ENCODE results near the gene LRRFIP1. TPM values are rescaled to one million over a fixed set of nuclear protein-coding genes. Genes with fewer than 3 reads are reported as not detected.

LRRFIP1 gene
- total and polyA plus RNA-seq, 4 experiments from 2014 or later, result 88.0 to 198 (median 117) TPM

DNA sequence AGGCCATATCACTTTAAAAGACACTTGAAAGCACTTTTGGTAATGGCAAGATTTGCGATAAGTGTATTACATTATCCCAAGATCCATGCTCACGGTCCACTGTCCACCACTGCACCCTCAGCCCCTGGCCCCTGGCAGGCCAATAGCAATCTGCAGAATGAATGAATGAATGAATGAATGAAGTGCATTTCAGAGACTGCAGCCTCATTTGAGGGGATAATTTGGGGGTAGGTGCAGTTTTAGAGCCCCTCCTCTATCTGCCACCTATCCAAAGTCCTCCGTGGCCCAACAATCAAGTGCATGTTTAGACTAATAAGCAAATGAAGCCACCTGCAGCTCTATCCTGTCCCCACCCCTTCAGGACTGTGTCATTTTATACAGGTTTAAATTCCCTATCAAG, 169.9 kb downstream of the LRRFIP1 start:
- DNase-seq, result no peak
- Mint-ChIP-seq H3K27ac (no peak overlapping the region), H3K9me3 (peaks cover 0 to 14% (median 0%) of the 10 kb centered on the region in 8 donors), H3K36me3 (peaks cover 0 to 15% of the 10 kb centered on the region in 2 donors), H3K4me3 (no peak overlapping the region), H3K27me3 (no peaks in the 10 kb centered on the region), H3K4me1 (no peaks in the 10 kb centered on the region)
- Histone ChIP-seq H3K27ac (ENCODE audit: low read depth, low read length) (no peak overlapping the region), H3K27me3 (ENCODE audit: insufficient read depth, low read length) (no peaks in the 10 kb centered on the region), H3K9me3 (ENCODE audit: control insufficient read depth in 1 of 2, low read length in 2 of 2) (no peaks in the 10 kb centered on the region), H3K4me3 (ENCODE audit: low read length in 2 of 2) (no peak overlapping the region), H3K4me1 (ENCODE audit: insufficient read depth, low read length) (no peaks in the 10 kb centered on the region), H3K36me3 (ENCODE audit: insufficient read depth, low read length) (no peaks in the 10 kb centered on the region)
- ChIA-PET CTCF (ENCODE audit: partially characterized antibody) (no interaction called here), POLR2A (ENCODE audit: partially characterized antibody) (no interaction called here)
- intact Hi-C loops (cut with micrococcal nuclease), result no loop called here

DNA sequence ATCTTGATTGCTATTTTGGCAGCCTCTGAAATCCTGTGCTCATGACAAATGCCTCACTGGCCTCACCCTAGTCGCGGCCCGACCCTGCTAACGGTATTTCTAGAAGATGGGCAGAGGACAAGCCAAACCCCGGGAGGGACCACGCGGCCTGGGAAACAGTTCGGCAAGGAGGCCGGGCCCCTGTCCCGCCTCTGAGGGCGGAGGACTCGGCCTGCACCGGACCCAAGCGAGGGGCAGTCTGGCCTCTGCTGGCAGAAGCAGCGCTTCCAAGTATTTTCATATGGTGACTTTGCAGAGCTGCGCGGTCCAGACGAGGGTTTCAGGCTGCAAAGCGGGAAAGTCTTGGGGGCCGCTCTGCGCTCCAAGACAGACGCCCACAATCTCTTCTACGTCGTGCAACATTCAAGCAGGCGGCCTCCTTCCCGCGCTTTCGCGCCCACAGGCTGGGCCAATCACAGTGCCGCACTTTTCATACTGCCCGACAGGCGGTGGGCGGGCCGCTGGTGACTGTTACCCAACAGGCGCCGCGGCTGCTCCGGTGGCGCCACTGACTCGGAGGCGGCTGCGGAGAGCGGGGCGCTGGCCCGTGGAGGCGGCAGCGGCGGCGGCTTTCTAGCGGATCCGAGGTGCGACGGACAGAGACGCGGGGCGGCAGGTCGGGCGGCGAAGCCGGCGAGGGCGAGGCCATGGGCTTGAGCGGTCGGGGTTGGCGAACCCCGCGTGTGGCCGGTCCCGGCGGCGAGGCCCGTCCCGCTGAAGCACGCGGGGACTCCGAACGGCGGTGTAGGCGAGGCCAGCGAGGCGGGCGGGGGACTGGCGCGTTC, 171.1 kb downstream of the LRRFIP1 start, which contains the start of gene RBM44:
RBM44 (plus strand) TSS at position 544 of the 824 bp plus-strand sequence. CDS start 14,831 bp downstream, outside the sequence.
- Mint-ChIP-seq H3K27ac (peak within 1 kb of the TSS in 1 of 7 donors; percentile 41), H3K9me3 (peaks cover 0 to 14% (median 0%) of the 10 kb centered on the region in 8 donors)

DNA sequence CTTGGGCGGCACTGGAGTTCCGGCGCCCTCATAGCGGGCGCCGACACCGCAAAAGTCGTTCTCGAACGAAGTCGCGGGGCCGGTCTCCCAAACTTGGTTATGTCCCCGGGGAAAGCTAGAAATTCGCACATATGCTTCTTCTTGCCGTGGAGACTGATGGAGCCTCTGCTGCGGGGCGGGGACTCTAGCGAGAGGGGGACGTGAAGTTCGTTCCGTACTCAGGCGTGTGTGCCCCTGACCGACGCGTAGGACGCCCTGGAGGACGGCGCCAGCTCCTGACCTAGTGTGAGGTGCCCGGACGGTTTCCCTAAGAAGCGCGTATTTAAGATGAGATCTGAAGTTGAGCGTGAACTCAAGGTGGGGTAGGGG, 171.7 kb downstream of the LRRFIP1 start:
- no peaks in the 10 kb centered on the region for H3K36me3 ChIP-seq (ENCODE audit: insufficient read depth, low read length)

More for the DNA sequence above, 171.1 kb downstream of the LRRFIP1 start, which contains the start of gene RBM44:
- Histone ChIP-seq H3K36me3 (ENCODE audit: insufficient read depth, low read length) (no peaks in the 10 kb centered on the region), H3K27me3 (ENCODE audit: insufficient read depth, low read length) (no peaks in the 10 kb centered on the region), H3K4me3 (ENCODE audit: low read length in 2 of 2) (no peak within 1 kb of the TSS), H3K27ac (ENCODE audit: low read depth, low read length) (no peak within 1 kb of the TSS), H3K9me3 (ENCODE audit: control insufficient read depth in 1 of 2, low read length in 2 of 2) (no peaks in the 10 kb centered on the region), H3K4me1 (ENCODE audit: insufficient read depth, low read length) (no peaks in the 10 kb centered on the region)
- Mint-ChIP-seq H3K4me1 (no peaks in the 10 kb centered on the region), H3K36me3 (peaks cover 0 to 15% of the 10 kb centered on the region in 2 donors), H3K27me3 (no peaks in the 10 kb centered on the region), H3K4me3 (no peak within 1 kb of the TSS)
- DNase-seq, result no peak
- CTCF ChIA-PET (ENCODE audit: partially characterized antibody), result no interaction called here
- intact Hi-C loops (cut with micrococcal nuclease), result no loop called here
- POLR2A ChIA-PET (ENCODE audit: partially characterized antibody), result no interaction called here

DNA sequence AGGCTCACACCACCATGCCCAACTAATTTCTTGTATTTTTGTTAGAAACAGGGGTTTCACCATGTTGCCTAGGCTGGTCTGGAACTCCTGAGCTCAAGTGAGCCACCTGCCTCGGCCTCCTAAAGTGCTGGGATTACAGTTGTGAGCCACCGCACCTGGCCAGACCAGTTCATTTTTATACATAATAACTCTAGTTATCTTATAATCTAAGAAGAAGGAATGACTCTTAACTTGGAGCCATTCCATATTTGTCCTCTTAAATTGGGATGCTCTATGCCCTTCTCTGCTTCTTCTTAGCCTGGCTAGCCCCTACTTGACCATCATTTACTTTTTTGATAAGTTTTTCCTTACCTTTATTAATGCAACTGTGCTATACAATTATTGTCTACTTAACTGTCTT, 174.1 kb downstream of the LRRFIP1 start:
- H3K27ac ChIP-seq (ENCODE audit: low read depth, low read length), result no peak overlapping the region
- Mint-ChIP-seq H3K27ac (no peak overlapping the region), H3K9me3 (peaks cover 0 to 15% (median 0%) of the 10 kb centered on the region in 8 donors), H3K27me3 (no peaks in the 10 kb centered on the region), H3K36me3 (peaks cover 0 to 15% of the 10 kb centered on the region in 2 donors), H3K4me3 (no peak overlapping the region), H3K4me1 (no peaks in the 10 kb centered on the region)
- no peaks in the 10 kb centered on the region for H3K36me3 ChIP-seq (ENCODE audit: insufficient read depth, low read length)
- POLR2A ChIA-PET (ENCODE audit: partially characterized antibody), result no interaction called here
- H3K4me3 ChIP-seq (ENCODE audit: low read length in 2 of 2), result no peak overlapping the region
- no peak for DNase-seq
- no peaks in the 10 kb centered on the region for H3K9me3 ChIP-seq (ENCODE audit: control insufficient read depth in 1 of 2, low read length in 2 of 2)
- CTCF ChIA-PET (ENCODE audit: partially characterized antibody), result no interaction called here
- H3K4me1 ChIP-seq (ENCODE audit: insufficient read depth, low read length), result no peaks in the 10 kb centered on the region
- intact Hi-C loops (cut with micrococcal nuclease), result no loop called here
- no peaks in the 10 kb centered on the region for H3K27me3 ChIP-seq (ENCODE audit: insufficient read depth, low read length)

More for the DNA sequence above, 171.7 kb downstream of the LRRFIP1 start:
- Histone ChIP-seq H3K27ac (ENCODE audit: low read depth, low read length) (no peak overlapping the region), H3K27me3 (ENCODE audit: insufficient read depth, low read length) (no peaks in the 10 kb centered on the region), H3K4me3 (ENCODE audit: low read length in 2 of 2) (no peak overlapping the region), H3K9me3 (ENCODE audit: control insufficient read depth in 1 of 2, low read length in 2 of 2) (no peaks in the 10 kb centered on the region), H3K4me1 (ENCODE audit: insufficient read depth, low read length) (no peaks in the 10 kb centered on the region)
- intact Hi-C loops (cut with micrococcal nuclease), result no loop called here
- ChIA-PET POLR2A (ENCODE audit: partially characterized antibody) (no interaction called here), CTCF (ENCODE audit: partially characterized antibody) (no interaction called here)
- no peaks in the 10 kb centered on the region for H3K4me1 Mint-ChIP-seq
- H3K36me3 Mint-ChIP-seq, result peaks cover 0 to 15% of the 10 kb centered on the region in 2 donors
- H3K27ac Mint-ChIP-seq, result peak overlapping the region in 1 of 7 donors; percentile 41
- H3K27me3 Mint-ChIP-seq, result no peaks in the 10 kb centered on the region
- peaks cover 0 to 14% (median 0%) of the 10 kb centered on the region in 8 donors for H3K9me3 Mint-ChIP-seq
- DNase-seq, result no peak
- no peak overlapping the region for H3K4me3 Mint-ChIP-seq

DNA sequence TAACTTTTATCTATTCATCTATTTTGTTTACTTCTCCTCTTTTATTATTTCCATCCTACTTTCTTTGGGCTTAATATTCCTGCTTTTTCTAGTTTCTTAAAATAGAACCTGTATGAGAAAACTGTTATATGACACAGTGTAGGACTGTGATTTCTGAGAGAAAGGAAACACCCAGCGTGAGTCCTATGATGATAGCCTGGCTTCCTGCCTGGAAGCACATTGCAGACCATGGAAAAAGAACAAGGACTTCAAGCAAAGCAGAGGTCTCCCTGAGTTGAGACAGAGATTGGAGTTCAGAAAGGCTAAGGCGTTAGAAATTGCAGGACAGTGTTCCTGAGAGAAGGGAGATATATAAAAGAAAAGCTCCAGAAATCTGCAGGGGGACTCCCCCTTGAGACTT, 178.9 kb downstream of the LRRFIP1 start:
- Mint-ChIP-seq H3K4me3 (no peak overlapping the region), H3K36me3 (peaks cover 0 to 4% of the 10 kb centered on the region in 2 donors), H3K27me3 (no peaks in the 10 kb centered on the region), H3K9me3 (peaks cover 0 to 7% (median 0%) of the 10 kb centered on the region in 8 donors), H3K27ac (no peak overlapping the region), H3K4me1 (no peaks in the 10 kb centered on the region)
- intact Hi-C loops (cut with micrococcal nuclease), result no loop called here
- no peak overlapping the region for H3K4me3 ChIP-seq (ENCODE audit: low read length in 2 of 2)
- ChIA-PET CTCF (ENCODE audit: partially characterized antibody) (no interaction called here), POLR2A (ENCODE audit: partially characterized antibody) (no interaction called here)
- no peaks in the 10 kb centered on the region for H3K27me3 ChIP-seq (ENCODE audit: insufficient read depth, low read length)
- DNase-seq, result no peak
- H3K9me3 ChIP-seq (ENCODE audit: control insufficient read depth in 1 of 2, low read length in 2 of 2), result no peaks in the 10 kb centered on the region
- H3K36me3 ChIP-seq (ENCODE audit: insufficient read depth, low read length), result no peaks in the 10 kb centered on the region
- no peaks in the 10 kb centered on the region for H3K4me1 ChIP-seq (ENCODE audit: insufficient read depth, low read length)
- H3K27ac ChIP-seq (ENCODE audit: low read depth, low read length), result no peak overlapping the region

DNA sequence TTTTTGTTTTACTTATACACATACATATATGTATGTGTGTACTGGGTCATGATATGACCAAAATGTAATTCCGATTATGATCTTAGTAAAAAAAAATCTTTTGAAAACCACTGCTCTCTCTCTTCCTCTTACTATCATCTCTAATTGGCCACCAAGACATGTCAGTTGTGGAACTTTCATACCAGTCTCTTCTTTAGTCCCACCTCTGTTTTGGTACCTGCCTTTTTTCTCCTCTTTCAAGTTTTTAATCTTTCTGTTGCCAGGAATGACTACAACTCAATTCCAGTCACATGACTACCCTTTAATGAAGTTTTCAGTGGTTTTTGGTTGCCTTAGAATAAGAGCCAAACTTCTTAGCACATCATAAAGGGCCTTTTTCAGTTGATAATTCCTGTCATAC, 188.2 kb downstream of the LRRFIP1 start:
- H3K27me3 ChIP-seq (ENCODE audit: insufficient read depth, low read length), result no peaks in the 10 kb centered on the region
- no peak overlapping the region for H3K4me3 ChIP-seq (ENCODE audit: low read length in 2 of 2)
- H3K27me3 Mint-ChIP-seq, result no peaks in the 10 kb centered on the region
- no peaks in the 10 kb centered on the region for H3K9me3 Mint-ChIP-seq
- H3K9me3 ChIP-seq (ENCODE audit: control insufficient read depth in 1 of 2, low read length in 2 of 2), result no peaks in the 10 kb centered on the region
- no peaks in the 10 kb centered on the region for H3K36me3 ChIP-seq (ENCODE audit: insufficient read depth, low read length)
- H3K27ac Mint-ChIP-seq, result peak overlapping the region in 1 of 7 donors; percentile 25
- DNase-seq, result no peak
- H3K27ac ChIP-seq (ENCODE audit: low read depth, low read length), result no peak overlapping the region
- H3K4me1 Mint-ChIP-seq, result peaks cover 0 to 11% (median 4%) of the 10 kb centered on the region in 4 donors
- CTCF ChIA-PET (ENCODE audit: partially characterized antibody), result no interaction called here
- no peaks in the 10 kb centered on the region for H3K36me3 Mint-ChIP-seq
- intact Hi-C loops (cut with micrococcal nuclease), result no loop called here
- H3K4me3 Mint-ChIP-seq, result no peak overlapping the region
- POLR2A ChIA-PET (ENCODE audit: partially characterized antibody), result no interaction called here
- no peaks in the 10 kb centered on the region for H3K4me1 ChIP-seq (ENCODE audit: insufficient read depth, low read length)

DNA sequence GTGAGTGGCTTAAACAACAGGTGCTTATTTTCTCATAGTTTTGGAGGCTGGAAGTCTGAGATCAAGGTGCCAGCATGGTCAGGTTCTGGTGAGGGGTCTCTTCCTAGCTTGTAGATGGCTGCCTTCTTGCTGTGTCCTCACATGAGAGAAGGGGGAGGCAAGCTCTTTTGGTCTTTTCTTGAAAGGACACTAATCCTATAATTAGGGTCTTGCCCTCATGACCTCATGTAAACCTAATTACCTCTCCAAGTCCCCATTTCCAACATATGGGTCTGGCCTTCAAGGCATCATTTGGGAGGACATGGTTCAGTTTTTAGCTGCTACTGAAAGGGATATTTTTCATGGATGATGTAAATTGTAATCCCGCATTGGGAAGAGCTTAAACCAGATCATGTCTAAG, 189.1 kb downstream of the LRRFIP1 start:
- Histone ChIP-seq H3K27me3 (ENCODE audit: insufficient read depth, low read length) (no peaks in the 10 kb centered on the region), H3K27ac (ENCODE audit: low read depth, low read length) (no peak overlapping the region), H3K9me3 (ENCODE audit: control insufficient read depth in 1 of 2, low read length in 2 of 2) (no peaks in the 10 kb centered on the region), H3K4me1 (ENCODE audit: insufficient read depth, low read length) (no peaks in the 10 kb centered on the region), H3K36me3 (ENCODE audit: insufficient read depth, low read length) (no peaks in the 10 kb centered on the region), H3K4me3 (ENCODE audit: low read length in 2 of 2) (no peak overlapping the region)
- H3K9me3 Mint-ChIP-seq, result no peaks in the 10 kb centered on the region
- ChIA-PET CTCF (ENCODE audit: partially characterized antibody) (no interaction called here), POLR2A (ENCODE audit: partially characterized antibody) (no interaction called here)
- H3K4me1 Mint-ChIP-seq, result peaks cover 0 to 11% (median 4%) of the 10 kb centered on the region in 4 donors
- intact Hi-C loops (cut with micrococcal nuclease), result no loop called here
- H3K27ac Mint-ChIP-seq, result no peak overlapping the region
- DNase-seq, result no peak
- H3K27me3 Mint-ChIP-seq, result no peaks in the 10 kb centered on the region
- no peak overlapping the region for H3K4me3 Mint-ChIP-seq
- no peaks in the 10 kb centered on the region for H3K36me3 Mint-ChIP-seq

All from CD4-positive, alpha-beta memory T cell (primary cell).